IMR-90 (cell line): ENCODE data around the gene ARMH2. TPM values are rescaled to one million over a fixed set of nuclear protein-coding genes. Genes with fewer than 3 reads are reported as not detected.

Source experiments
- ATAC-seq: fragments of 200-7000 bp; cut with Tn5 transposase; 2 replicates; pipeline ENCODE4 v1.9.1; 2020; ENCODE audit warnings: low read depth, mild to moderate bottlenecking, moderate library complexity
- BruUV-seq: library from RNA; stranded (reverse); fragments of 400-500 nt; replicated peaks from 2 replicates; lab custom pipeline; 2021; lab: Mats Ljungman, UMichigan
- CTCF ChIA-PET: fragments of 300-600 bp; formaldehyde crosslinking; extraction: SDS; loops from one replicate; lab custom pipeline; 2021; ENCODE audit warnings: antibody characterized with exemption; lab: Yijun Ruan, JAX
- POLR2A ChIA-PET: fragments of 300-600 bp; sonication (Branson Sonifier 250); formaldehyde crosslinking; loops from one replicate; lab custom pipeline; 2022; ENCODE audit warnings: antibody characterized with exemption; ENCODE audit not compliant: unreplicated experiment; lab: Charles Lee
- DNase-seq: peaks from one replicate; pipeline ENCODE4 v3.0.0; 2013
- H2AFZ ChIP-seq: replicated peaks from 2 replicates; pipeline ENCODE3; 2013; ENCODE audit warnings: low read length, mild to moderate bottlenecking; ENCODE audit not compliant: poor library complexity
- H2AK5ac ChIP-seq: 2 replicates; pipeline ENCODE4 v1.6.1; 2013; ENCODE audit warnings: low read depth, low read length, inconsistent platforms
- H2AK9ac ChIP-seq: replicated peaks from 2 replicates; pipeline ENCODE3; 2013; ENCODE audit warnings: mild to moderate bottlenecking, low read depth, low read length, moderate library complexity; ENCODE audit not compliant: poor library complexity
- H2BK120ac ChIP-seq: 2 replicates; pipeline ENCODE4 v1.6.1; 2013; ENCODE audit warnings: low read depth, low read length, inconsistent platforms
- H2BK15ac ChIP-seq: 3 replicates; pipeline ENCODE4 v1.6.1; 2013; ENCODE audit warnings: low read depth, low read length, inconsistent platforms
- H2BK20ac ChIP-seq: 2 replicates; pipeline ENCODE4 v1.6.1; 2013; ENCODE audit warnings: low read depth, mild to moderate bottlenecking, inconsistent platforms, low read length, moderate library complexity
- H2BK5ac ChIP-seq: 2 replicates; pipeline ENCODE4 v1.6.1; 2013; ENCODE audit warnings: mild to moderate bottlenecking, low read depth, low read length, inconsistent platforms; ENCODE audit not compliant: poor library complexity, severe bottlenecking
- H3K14ac ChIP-seq: replicated peaks from 2 replicates; pipeline ENCODE4 v1.6.1; 2013; ENCODE audit warnings: low read depth, low read length, inconsistent platforms
- H3K18ac ChIP-seq: 2 replicates; pipeline ENCODE4 v1.6.1; 2013; ENCODE audit warnings: low read depth, low read length, control low read depth
- H3K23ac ChIP-seq: 2 replicates; pipeline ENCODE4 v1.6.1; 2013; ENCODE audit warnings: low read depth, low read length, inconsistent platforms
- H3K27ac ChIP-seq: 2 replicates; pipeline ENCODE4 v1.5.1; 2013; ENCODE audit warnings: mild to moderate bottlenecking, control low read depth, low read length; ENCODE audit not compliant: insufficient read depth
- H3K27me3 ChIP-seq: 2 replicates; pipeline ENCODE4 v1.6.1; 2013; ENCODE audit warnings: low read length; ENCODE audit not compliant: control insufficient read depth, insufficient read depth
- H3K36me3 ChIP-seq: 2 replicates; pipeline ENCODE4 v1.6.1; 2013; ENCODE audit warnings: low read length, mixed read lengths; ENCODE audit not compliant: control insufficient read depth, insufficient read depth
- H3K4ac ChIP-seq: 2 replicates; pipeline ENCODE4 v1.6.1; 2013; ENCODE audit warnings: low read depth, low read length, inconsistent platforms
- H3K4me1 ChIP-seq: 2 replicates; pipeline ENCODE4 v1.6.1; 2013; ENCODE audit warnings: low read length, mixed read lengths; ENCODE audit not compliant: control insufficient read depth, insufficient read depth
- H3K4me2 ChIP-seq: 2 replicates; pipeline ENCODE4 v1.6.1; 2013; ENCODE audit warnings: low read depth, mild to moderate bottlenecking, control low read depth, low read length, moderate library complexity
- H3K4me3 ChIP-seq: 2 replicates; pipeline ENCODE4 v1.5.1; 2013; ENCODE audit warnings: low read depth, mild to moderate bottlenecking, control low read depth, low read length, moderate library complexity; ENCODE audit not compliant: insufficient read depth
- H3K56ac ChIP-seq: 2 replicates; pipeline ENCODE4 v1.6.1; 2013; ENCODE audit warnings: low read length, inconsistent platforms; ENCODE audit not compliant: insufficient read depth; ENCODE audit errors: extremely low read depth
- H3K79me1 ChIP-seq, 2 experiments: 2 replicates each; pipeline ENCODE4 v1.6.1; 2013; ENCODE audit warnings: low read length in 2 of 2, inconsistent platforms in 1 of 2, low read depth in 1 of 2
- H3K9ac ChIP-seq: 2 replicates; pipeline ENCODE4 v1.6.1; 2013; ENCODE audit warnings: low read depth, low read length, control low read depth
- H3K9me1 ChIP-seq: 2 replicates; pipeline ENCODE4 v1.6.1; 2013; ENCODE audit warnings: low read length, inconsistent platforms; ENCODE audit not compliant: insufficient read depth
- H3K9me3 ChIP-seq: 2 replicates; pipeline ENCODE4 v1.6.1; 2013; ENCODE audit warnings: low read length; ENCODE audit not compliant: control insufficient read depth, insufficient read depth
- H4K20me1 ChIP-seq: 2 replicates; pipeline ENCODE4 v1.6.1; 2013; ENCODE audit warnings: low read length, inconsistent platforms; ENCODE audit not compliant: insufficient read depth
- H4K5ac ChIP-seq: 2 replicates; pipeline ENCODE4 v1.6.1; 2013; ENCODE audit warnings: mild to moderate bottlenecking, low read depth, low read length, control low read depth
- H4K8ac ChIP-seq, 2 experiments: 2 replicates each; pipeline ENCODE4 v1.6.1; 2013; ENCODE audit warnings: low read depth in 2 of 2, low read length in 2 of 2, control low read depth in 1 of 2, inconsistent platforms in 1 of 2
- H4K91ac ChIP-seq: 2 replicates; pipeline ENCODE4 v1.6.1; 2013; ENCODE audit warnings: low read depth, low read length, inconsistent platforms; ENCODE audit not compliant: insufficient read depth
- BHLHE40 ChIP-seq: fragments of 150-350 bp; IDR thresholded peaks from 2 replicates; pipeline ENCODE4 v1.6.1; 2016; ENCODE audit warnings: mild to moderate bottlenecking, low read depth, low read length
- CEBPB ChIP-seq: IDR thresholded peaks from 2 replicates; pipeline ENCODE4 v1.6.1; 2012; ENCODE audit warnings: low read depth, low read length, improper control_type of control experiment
- CHD1 ChIP-seq: IDR thresholded peaks from 2 replicates; pipeline ENCODE4 v1.6.1; 2012; ENCODE audit warnings: low read depth, low read length, improper control_type of control experiment
- ELK1 ChIP-seq: fragments of 150-350 bp; IDR thresholded peaks from 2 replicates; pipeline ENCODE4 v1.6.1; 2016; ENCODE audit warnings: low read depth, mild to moderate bottlenecking, low read length, moderate library complexity, borderline replicate concordance
- FOS ChIP-seq: fragments of 150-350 bp; IDR thresholded peaks from 2 replicates; pipeline ENCODE4 v1.6.1; 2016; ENCODE audit warnings: low read depth, low read length
- MAFK ChIP-seq: IDR thresholded peaks from 2 replicates; pipeline ENCODE4 v1.6.1; 2012; ENCODE audit warnings: low read depth, low read length, improper control_type of control experiment
- MAZ ChIP-seq: IDR thresholded peaks from 2 replicates; pipeline ENCODE4 v1.6.1; 2012; ENCODE audit warnings: low read depth, mild to moderate bottlenecking, low read length, improper control_type of control experiment, moderate library complexity, borderline replicate concordance
- MXI1 ChIP-seq: IDR thresholded peaks from 2 replicates; pipeline ENCODE4 v1.6.1; 2012; ENCODE audit warnings: low read depth, mild to moderate bottlenecking, low read length, moderate library complexity, borderline replicate concordance
- NFE2L2 ChIP-seq: fragments of 150-350 bp; IDR thresholded peaks from 2 replicates; pipeline ENCODE4 v1.6.1; 2016; ENCODE audit warnings: low read depth, mild to moderate bottlenecking, low read length
- POLR2A ChIP-seq: IDR thresholded peaks from 2 replicates; pipeline ENCODE4 v1.6.1; 2012; ENCODE audit warnings: mild to moderate bottlenecking, low read depth, low read length
- RAD21 ChIP-seq: IDR thresholded peaks from 2 replicates; pipeline ENCODE4 v1.6.1; 2012; ENCODE audit warnings: low read length, improper control_type of control experiment
- RFX5 ChIP-seq: IDR thresholded peaks from 2 replicates; pipeline ENCODE4 v1.8.0; 2012; ENCODE audit warnings: low read depth, mild to moderate bottlenecking, low read length, moderate library complexity
- SMC3 ChIP-seq: fragments of 150-350 bp; IDR thresholded peaks from 2 replicates; pipeline ENCODE4 v1.6.1; 2016; ENCODE audit warnings: low read depth, mild to moderate bottlenecking, antibody characterized with exemption, low read length, moderate library complexity
- USF2 ChIP-seq: fragments of 150-350 bp; IDR thresholded peaks from 2 replicates; pipeline ENCODE4 v1.6.1; 2017; ENCODE audit warnings: mild to moderate bottlenecking, antibody characterized with exemption, low read length, low read depth
- WGBS, 2 experiments: methylation state at CpG; one replicate each; pipeline versions ENCODE4 v1.1.5 to v1.1.7; 2013; ENCODE audit warnings: missing lambda C conversion rate in 2 of 2; ENCODE audit not compliant: insufficient read length in 1 of 2; ENCODE audit errors: extremely low coverage in 2 of 2; 5-methylcytosine and 5-hydroxymethylcytosine counted together
- dilution Hi-C: fragments of 300-500 bp; cut with HindIII; formaldehyde crosslinking; loops from one replicate; pipeline ENCODE4 v1.14.3; 2018; ENCODE audit warnings: low sequenced_read_pairs; ENCODE audit not compliant: unreplicated experiment
- in situ Hi-C: fragments of 300-500 bp; cut with MboI; formaldehyde crosslinking; loops from 3 replicates; pipeline ENCODE4 v1.14.3; 2019; ENCODE audit warnings: low sequenced_read_pairs, inconsistent platforms, mixed read lengths
- intact Hi-C: fragments of 100-400 bp; cut with micrococcal nuclease; formaldehyde crosslinking; loops from 2 replicates; pipeline ENCODE4 v1.10.0; 2022
- polyA plus RNA-seq, 3 experiments: library from polyadenylated mRNA; depleted of rRNA; stranded (reverse); fragments of >200 nt; gene quantifications; 2 replicates each; pipeline ENCODE4 v1.2.3, GENCODE V29; 2012; ENCODE audit warnings: low replicate concordance in 1 of 3
- total RNA-seq: library from RNA; depleted of rRNA; stranded (reverse); fragments of >200 nt; gene quantifications from 2 replicates; pipeline ENCODE4 v1.2.3, GENCODE V29; 2012

Gene ARMH2
- total and polyA plus RNA-seq, 2 of the 4 experiments (the other 2 are of a cell fraction) = not detected

- no peak for TF ChIP-seq ELK1
- no peak for TF ChIP-seq MAFK
- TF ChIP-seq SMC3 = no peak
- TF ChIP-seq FOS = no peak
- TF ChIP-seq CEBPB = no peak
- TF ChIP-seq BHLHE40 = no peak
Observed at GRCh38 chr6:24845578-24845977, 46.9 kb upstream of the ARMH2 start (continued).

GRCh38 chr6:24844903-24845302 is 46.2 kb upstream of the ARMH2 start:
- intact Hi-C loops (no loop called here), in situ Hi-C loops (no loop called here), dilution Hi-C loops (loop anchor here (25.0 kb wide), 1 partner anchor 242 kb away; no protein-coding TSS in a partner anchor)
- no peak overlapping the region for H3K4me2 ChIP-seq
- ChIA-PET POLR2A (no interaction called here), CTCF (interaction anchor here (3.1 kb wide), 1 partner anchor 11 kb away, joined by 8 read pairs; no protein-coding TSS in a partner anchor)
- no peak overlapping the region for H4K8ac ChIP-seq
- H3K4ac ChIP-seq = no peak overlapping the region
- H2AFZ ChIP-seq = no peak overlapping the region
- H2BK15ac ChIP-seq = no peak overlapping the region
- ATAC-seq (no peak), DNase-seq (no peak)
- no peak overlapping the region for H3K27ac ChIP-seq
- H3K9ac ChIP-seq = no peak overlapping the region
- no peaks in the 10 kb centered on the region for H3K79me1 ChIP-seq
- no peak overlapping the region for H3K23ac ChIP-seq
- no peak overlapping the region for H3K4me3 ChIP-seq
- H3K18ac ChIP-seq = no peak overlapping the region
- H2BK20ac ChIP-seq = no peak overlapping the region
- no peaks in the 10 kb centered on the region for H3K4me1 ChIP-seq
- no CpG with 5 or more reads among the region's 6 CpGs for WGBS, 2 experiments
- 0 out of 2 replicates have a peak, but pooled peaks cover 4% of the 10 kb centered on the region for H3K9me1 ChIP-seq
- H3K9me3 ChIP-seq = no peaks in the 10 kb centered on the region
- no peak overlapping the region for H3K56ac ChIP-seq
- no peaks in the 10 kb centered on the region for H4K20me1 ChIP-seq
- no peak overlapping the region for H2BK120ac ChIP-seq
- no peak overlapping the region for H4K5ac ChIP-seq
- H2AK5ac ChIP-seq = no peak overlapping the region; the same call in 1 of the 2 replicates
- no TSS peak for BruUV-seq
- peaks cover 35% of the 10 kb centered on the region for H3K36me3 ChIP-seq
- no peak overlapping the region for H4K91ac ChIP-seq
- H3K14ac ChIP-seq = no peak overlapping the region
- H3K27me3 ChIP-seq = no peaks in the 10 kb centered on the region
- H2AK9ac ChIP-seq = no peak overlapping the region
- H2BK5ac ChIP-seq = no peak overlapping the region
- TF ChIP-seq MXI1 (no peak), SMC3 (no peak), CHD1 (no peak), MAFK (no peak), RAD21 (no peak), MAZ (no peak), NFE2L2 (no peak), ELK1 (no peak), POLR2A (no peak), FOS (no peak), CEBPB (no peak), BHLHE40 (no peak), USF2 (no peak), RFX5 (no peak)
